Esophagus squamous epithelium (tissue), 5 donors: ENCODE data around the gene MRPL20. TPM values are rescaled to one million over a fixed set of nuclear protein-coding genes. Genes with fewer than 3 reads are reported as not detected.
A peak's percentile ranks its signal among the peaks of the same experiment; 100 is the strongest.
"Not testable (repeated sequence)": the region's sequence is repeated elsewhere in the genome, so short reads cannot be mapped to it uniquely, and the experiment has no call there.

ENCODE experiments used
- DNase-seq: peaks from one replicate; lab custom pipeline; 2025; lab: John Stamatoyannopoulos, UW
- H3K27ac ChIP-seq, 4 donors: fragments of 200-600 bp; sonication (generic); one replicate each; pipeline ENCODE4 v1.5.1; 2016 to 2019; ENCODE audit warnings: mild to moderate bottlenecking in 1 of 4
- H3K27me3 ChIP-seq, 4 donors: fragments of 200-600 bp; sonication (generic); 1 replicate in 3 of 4; 2 replicates in 1 of 4; pipeline versions ENCODE4 v1.5.1 to v1.6.0; 2017 to 2021; ENCODE audit warnings: antibody characterized with exemption in 1 of 4
- H3K36me3 ChIP-seq, 3 donors: fragments of 200-600 bp; sonication (generic); one replicate each; pipeline ENCODE4 v1.5.1; 2016 to 2019
- H3K4me1 ChIP-seq, 3 donors: fragments of 200-600 bp; sonication (generic); one replicate each; pipeline ENCODE4 v1.5.1; 2017 to 2019
- H3K4me3 ChIP-seq, 4 donors: fragments of 200-600 bp; sonication (generic); 1 replicate in 3 of 4; 2 replicates in 1 of 4; pipeline ENCODE4 v1.5.1; 2016 to 2019; ENCODE audit warnings: mild to moderate bottlenecking in 2 of 4, moderate library complexity in 1 of 4
- H3K9me3 ChIP-seq, 3 donors: fragments of 200-600 bp; sonication (generic); one replicate each; pipeline ENCODE4 v1.5.1; 2016 to 2019
- CTCF ChIP-seq, 6 experiments: fragments of 450-650 bp in 4 of 6; fragments of 200-600 bp in 2 of 6; sonication (generic) in 2 of 6; IDR thresholded peaks; one replicate each; pipeline ENCODE4 v1.5.1; 2016 to 2019; ENCODE audit warnings: antibody characterized with exemption in 6 of 6, mild to moderate bottlenecking in 4 of 6, moderate library complexity in 4 of 6
- POLR2A ChIP-seq, 4 donors: fragments of 450-650 bp; IDR thresholded peaks; one replicate each; pipeline ENCODE4 v1.6.1; 2017; ENCODE audit warnings: antibody characterized with exemption in 4 of 4, mild to moderate bottlenecking in 4 of 4, moderate library complexity in 3 of 4
- WGBS, 2 donors: methylation state at CpG; one replicate each; pipeline ENCODE4 v1.1.5; 2018; 5-methylcytosine and 5-hydroxymethylcytosine counted together
- intact Hi-C: fragments of 100-400 bp; cut with DNase I; formaldehyde crosslinking; loops from one replicate; pipeline ENCODE4 v1.15.0; 2022
- total RNA-seq, 4 donors: library from RNA; depleted of rRNA; stranded (reverse); fragments of >200 nt; gene quantifications; one replicate each; pipeline ENCODE4 v1.1.0, GENCODE V29; 2016
- donor health status: DM: yes; HTN: yes; CAD: no.

The MRPL20 gene
- 100 to 1,000 TPM in 3 of 4 donors, 10 to 100 TPM in 1; 98.0 to 157 (median 116) TPM for total RNA-seq

- Histone ChIP-seq H3K36me3 (peaks cover 5 to 55% (median 24%) of the 10 kb centered on the region in 3 donors), H3K4me3 (peak within 1 kb of the TSS; percentile 77 to 93 (median 84)), H3K27ac (peak within 1 kb of the TSS; percentile 85 to 94 (median 90)), H3K9me3 (no peaks in the 10 kb centered on the region), H3K27me3 (no peaks in the 10 kb centered on the region), H3K4me1 (peaks cover 20 to 72% (median 30%) of the 10 kb centered on the region in 3 donors)
- WGBS, 2 donors = 0% methylated on average over 15 of the region's 98 CpGs; no CpG with 5 or more reads in 1 of the 2 donors
- peak in 1 of 6 experiments; percentile 34 for TF ChIP-seq CTCF (IDR thresholded peaks at IDR 0.05)
- peak in 3 of 4 donors; percentile 9 to 76 (median 65) for TF ChIP-seq POLR2A (IDR thresholded peaks at IDR 0.05)
- DNase-seq = peak; percentile 71
- intact Hi-C loops = no loop called here
Measured at GRCh38 chr1:1406821-1407635, at the start of gene MRPL20. TSS of gene MRPL20 (minus strand) at chr1:1407293. CDS start at chr1:1407217, 76 bp downstream.

- Histone ChIP-seq H3K27me3 (peaks cover 0 to 15% (median 0%) of the 10 kb centered on the region in 4 donors), H3K4me1 (peaks cover 0 to 19% (median 3%) of the 10 kb centered on the region in 3 donors)
- H3K9me3 ChIP-seq, DNase-seq, intact Hi-C loops, H3K4me3 ChIP-seq, H3K27ac ChIP-seq, H3K36me3 ChIP-seq: not testable (repeated sequence)
- WGBS, 2 donors = 80 to 89% methylated on average over 1 to 8 of the region's 22 CpGs
Measured at GRCh38 chr1:1456683-1457255, 49.7 kb upstream of the MRPL20 start.

DNA sequence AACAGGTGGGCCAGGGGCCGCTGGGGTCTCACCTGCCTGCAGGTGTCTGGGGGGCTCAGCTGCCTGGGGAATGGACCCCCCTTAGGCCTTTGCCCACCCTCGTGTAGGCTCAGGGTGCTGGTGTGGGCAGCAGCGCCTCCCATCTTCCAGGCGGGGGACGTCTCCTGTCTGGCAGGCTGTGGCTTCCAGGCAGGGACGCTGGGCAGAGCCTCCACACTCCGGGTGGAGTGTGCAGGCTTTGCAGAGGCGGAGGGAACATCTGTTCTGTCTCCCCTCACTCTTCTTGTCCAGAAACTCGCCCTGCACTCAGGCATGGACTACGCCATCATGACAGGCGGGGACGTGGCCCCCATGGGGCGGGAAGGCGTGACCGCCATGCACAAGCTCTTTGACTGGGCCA, 48.8 kb upstream of the MRPL20 start:
- intact Hi-C loops, H3K9me3 ChIP-seq, H3K36me3 ChIP-seq, H3K27me3 ChIP-seq, DNase-seq, H3K27ac ChIP-seq, H3K4me3 ChIP-seq: not testable (repeated sequence)
- WGBS, 2 donors = no CpG with 5 or more reads among the region's 15 CpGs
- H3K4me1 ChIP-seq = peaks cover 0 to 12% (median 0%) of the 10 kb centered on the region in 3 donors

GRCh38 chr1:1455366-1455884, 48.3 kb upstream of the MRPL20 start:
- no peak for TF ChIP-seq POLR2A (IDR thresholded peaks at IDR 0.05)
- TF ChIP-seq CTCF (IDR thresholded peaks at IDR 0.05) = no peak
- intact Hi-C loops = no loop called here
- Histone ChIP-seq H3K36me3 (no peaks in the 10 kb centered on the region), H3K27ac (no peak overlapping the region), H3K4me3 (no peak overlapping the region), H3K4me1 (peaks cover 0 to 7% (median 0%) of the 10 kb centered on the region in 3 donors), H3K27me3 (peaks cover 0 to 3% (median 0%) of the 10 kb centered on the region in 4 donors), H3K9me3 (no peaks in the 10 kb centered on the region)
- DNase-seq = no peak
- 77 to 81% methylated on average over 3 to 19 of the region's 30 CpGs for WGBS, 2 donors

- H3K9me3 ChIP-seq, H3K27ac ChIP-seq, H3K4me1 ChIP-seq, H3K4me3 ChIP-seq, H3K27me3 ChIP-seq, intact Hi-C loops, H3K36me3 ChIP-seq, DNase-seq: not testable (repeated sequence)
- WGBS, 2 donors = 80 to 86% methylated on average over 3 to 11 of the region's 41 CpGs
Measured at GRCh38 chr1:1454286-1455056, 47.4 kb upstream of the MRPL20 start.

DNA sequence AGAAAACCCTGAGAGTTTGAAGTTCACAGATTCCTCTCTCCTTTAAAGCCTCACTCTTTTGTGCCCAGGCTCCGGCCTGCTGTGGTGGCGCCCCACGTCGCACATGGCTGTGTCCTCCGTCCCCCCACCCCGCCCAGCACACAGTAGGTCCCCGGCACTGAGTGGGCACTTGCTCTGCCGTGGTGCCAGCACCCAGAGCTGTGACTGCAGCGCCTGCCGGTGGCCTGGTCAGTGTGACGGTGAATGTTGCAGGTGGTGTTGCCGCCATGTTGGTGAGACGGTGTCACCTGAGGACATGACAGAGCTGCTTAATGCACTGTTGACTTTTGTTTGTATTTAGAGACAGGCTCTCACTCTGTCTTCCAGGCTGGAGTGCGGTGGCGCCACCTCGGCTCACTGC, 45.8 kb upstream of the MRPL20 start:
- intact Hi-C loops = no loop called here
- TF ChIP-seq CTCF (IDR thresholded peaks at IDR 0.05) (no peak), POLR2A (IDR thresholded peaks at IDR 0.05) (no peak)
- DNase-seq = no peak
- H3K27ac ChIP-seq = no peak overlapping the region
- no peaks in the 10 kb centered on the region for H3K27me3 ChIP-seq
- peaks cover 0 to 7% (median 0%) of the 10 kb centered on the region in 3 donors for H3K4me1 ChIP-seq
- no peak overlapping the region for H3K4me3 ChIP-seq
- no peaks in the 10 kb centered on the region for H3K9me3 ChIP-seq
- WGBS, 2 donors = 93 to 95% methylated on average over 8 to 12 of the region's 16 CpGs
- no peaks in the 10 kb centered on the region for H3K36me3 ChIP-seq

- not testable (repeated sequence) for DNase-seq
Measured at GRCh38 chr1:1452365-1452739, 45.3 kb upstream of the MRPL20 start.

More at GRCh38 chr1:1452365-1452739, 45.3 kb upstream of the MRPL20 start:
- H3K4me3 ChIP-seq, H3K4me1 ChIP-seq, H3K27me3 ChIP-seq, H3K36me3 ChIP-seq, H3K27ac ChIP-seq, intact Hi-C loops, H3K9me3 ChIP-seq: not testable (repeated sequence)
- 50 to 60% methylated on average over 1 of the region's 8 CpGs for WGBS, 2 donors
